CD4-positive, alpha-beta T cell treated with Interferon alpha-2 for 1 hour (primary cell): ENCODE measurements around the gene DCAF15.

ENCODE experiments used
- DNase-seq, 2 donors: peaks; one replicate each; pipeline ENCODE4 v3.0.0-alpha.2; 2020 to 2022

DCAF15 gene

GRCh38 chr19:13995878-13996765 lies 43.8 kb downstream of the DCAF15 start:
- DNase-seq = no peak

- no peak for DNase-seq
Measured at GRCh38 chr19:13996928-13997630, 44.8 kb downstream of the DCAF15 start.

DNA sequence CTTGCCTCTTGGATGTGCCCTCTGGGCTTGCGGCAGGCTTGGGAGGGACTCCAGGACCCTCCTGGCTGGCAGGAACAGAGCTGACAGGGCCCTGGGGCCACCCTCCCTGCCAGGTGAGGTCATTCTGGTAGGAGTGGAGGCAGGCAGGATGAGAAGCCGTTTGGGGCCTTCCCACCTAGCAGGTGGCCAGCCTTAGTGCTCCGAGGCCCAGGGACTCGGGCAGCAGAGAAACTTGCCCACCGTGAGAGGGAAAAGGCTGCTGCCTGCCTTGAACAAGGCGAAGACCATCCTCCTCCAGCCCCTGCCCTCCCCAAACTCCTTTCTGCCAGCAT lies 45.3 kb downstream of the DCAF15 start:
- DNase-seq = no peak

DNA sequence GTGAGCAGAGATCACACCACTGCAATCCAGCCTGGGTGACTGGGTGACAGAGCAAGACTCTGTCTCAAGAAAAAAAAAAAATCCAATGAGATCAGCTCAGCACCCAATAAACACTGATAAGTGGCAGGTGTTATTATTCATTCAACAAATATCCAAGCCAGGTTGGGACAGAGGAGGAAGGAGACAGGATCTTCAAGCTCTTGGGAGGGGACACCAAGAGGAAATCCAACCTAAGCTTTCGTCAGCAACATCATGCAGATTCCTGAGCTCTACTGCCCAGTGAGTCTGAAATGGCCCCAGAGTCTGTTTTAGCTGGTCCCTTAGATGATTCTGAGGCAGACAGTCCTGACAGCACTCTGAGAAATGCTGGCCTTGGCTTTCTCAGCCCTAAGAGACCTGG lies 46.1 kb downstream of the DCAF15 start:
- DNase-seq = no peak

DNA sequence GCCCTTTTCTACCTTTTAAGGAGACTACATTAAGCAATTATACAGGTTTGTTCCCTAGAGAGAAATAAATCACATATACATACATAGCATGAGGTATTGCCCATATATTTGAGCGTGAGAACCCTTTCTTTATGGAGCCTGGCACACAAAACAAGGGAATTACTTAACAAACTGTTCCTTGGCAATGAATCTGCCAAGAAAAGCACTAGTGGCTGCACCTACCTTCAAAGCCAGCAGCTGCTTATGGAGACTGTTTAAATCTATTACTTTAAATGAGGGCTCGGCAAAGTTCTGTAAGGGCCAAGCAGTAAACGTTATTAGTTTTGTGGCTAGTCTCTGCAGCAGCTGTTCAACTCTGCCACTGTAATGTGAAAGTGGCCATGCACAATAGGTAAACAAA lies 46.8 kb downstream of the DCAF15 start:
- no peak for DNase-seq

GRCh38 chr19:14000691-14001375 lies 48.5 kb downstream of the DCAF15 start:
- no peak for DNase-seq

- DNase-seq = peak; percentile 33 to 64
Measured at GRCh38 chr19:14002571-14003250, 50.4 kb downstream of the DCAF15 start.

GRCh38 chr19:14003251-14004055 lies 51.1 kb downstream of the DCAF15 start:
- peak in 1 of 2 donors; percentile 49 for DNase-seq

DNA sequence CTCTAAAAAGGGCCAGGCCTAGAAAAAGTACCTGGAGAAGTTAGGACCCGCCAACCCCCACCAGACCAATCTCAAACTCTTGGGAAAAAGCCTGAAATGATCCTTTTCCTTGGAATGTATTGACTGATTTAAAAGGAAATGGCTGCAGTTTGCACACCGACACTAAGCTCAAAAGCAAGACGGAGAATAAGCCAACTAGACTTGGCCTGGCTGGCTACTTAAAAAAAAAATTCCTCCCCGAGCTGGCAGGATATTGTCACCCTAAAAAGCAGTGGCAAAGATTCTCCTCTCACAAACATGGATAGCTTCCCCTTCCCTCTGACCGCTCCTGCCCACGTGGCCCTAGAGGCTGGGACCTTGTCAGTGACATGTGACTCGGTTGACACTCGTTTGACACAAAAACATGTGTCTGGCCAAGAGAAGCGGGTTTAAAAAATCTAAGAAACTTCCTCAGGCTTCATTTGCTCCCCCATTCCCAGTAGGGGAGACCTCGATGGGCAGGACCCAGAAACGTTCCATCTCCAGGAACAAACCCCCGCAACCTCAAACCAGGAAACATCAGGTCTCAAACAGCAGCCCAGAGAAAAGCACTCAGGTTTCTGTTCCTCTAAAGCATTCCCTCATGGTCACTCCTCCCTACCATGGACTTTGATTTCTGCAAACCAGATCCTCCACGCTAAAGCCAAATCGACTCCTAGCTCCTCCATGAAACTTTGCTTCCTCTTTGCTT lies 52.5 kb downstream of the DCAF15 start:
- peak in 1 of 2 donors; percentile 36 for DNase-seq

GRCh38 chr19:14005349-14006084 lies 53.2 kb downstream of the DCAF15 start:
- DNase-seq = peak; percentile 92 to 96

GRCh38 chr19:14006085-14006765 lies 53.9 kb downstream of the DCAF15 start, which contains the start of gene RFX1:
RFX1 (minus strand) TSS chr19:14006320; CDS start chr19:13993843, 12,477 bp downstream.
- DNase-seq = peak; percentile 100

DNA sequence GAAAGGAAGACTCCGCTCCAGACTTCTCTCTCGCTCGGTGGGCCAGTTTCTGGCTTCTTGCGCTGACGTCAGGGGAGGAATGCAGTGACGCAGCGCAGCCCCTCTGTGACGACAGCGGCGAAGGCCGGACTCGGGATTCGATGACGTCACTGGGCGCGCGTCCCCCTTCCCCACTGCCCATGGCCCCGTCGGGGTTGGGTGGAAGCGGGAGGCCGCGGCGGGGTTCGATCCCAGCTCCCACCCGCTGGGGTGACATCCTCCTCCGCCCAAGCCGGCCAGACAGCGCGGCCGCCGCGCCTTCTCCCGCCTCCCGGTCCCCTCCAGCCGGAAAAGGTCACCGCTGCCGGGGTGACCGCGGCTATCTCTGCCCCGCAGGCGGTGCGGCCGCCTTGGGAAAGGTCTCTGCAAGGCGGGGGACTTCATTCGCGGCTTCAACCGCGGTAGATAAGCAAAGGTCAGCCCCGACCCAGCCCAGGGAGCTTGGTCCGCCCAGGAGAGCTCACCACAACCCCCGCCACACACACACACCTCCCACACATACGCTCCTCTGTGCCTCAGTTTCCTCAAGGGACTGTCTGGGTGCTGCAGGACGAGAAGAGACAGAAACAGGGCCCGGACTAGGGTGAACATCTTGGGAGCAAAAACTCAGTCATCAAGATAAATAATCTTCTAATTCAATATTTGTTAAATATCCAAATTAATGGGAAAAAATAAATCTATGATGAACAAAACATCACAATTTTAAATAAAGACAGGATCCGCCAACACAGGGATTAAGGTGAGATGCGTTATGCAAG lies 54.7 kb downstream of the DCAF15 start:
- no peak for DNase-seq
